ENCODE measurements around the gene P3H2.
"Not testable (repeated sequence)": the region's sequence is repeated elsewhere in the genome, so short reads cannot be mapped to it uniquely, and the experiment has no call there.

Gene P3H2

DNA sequence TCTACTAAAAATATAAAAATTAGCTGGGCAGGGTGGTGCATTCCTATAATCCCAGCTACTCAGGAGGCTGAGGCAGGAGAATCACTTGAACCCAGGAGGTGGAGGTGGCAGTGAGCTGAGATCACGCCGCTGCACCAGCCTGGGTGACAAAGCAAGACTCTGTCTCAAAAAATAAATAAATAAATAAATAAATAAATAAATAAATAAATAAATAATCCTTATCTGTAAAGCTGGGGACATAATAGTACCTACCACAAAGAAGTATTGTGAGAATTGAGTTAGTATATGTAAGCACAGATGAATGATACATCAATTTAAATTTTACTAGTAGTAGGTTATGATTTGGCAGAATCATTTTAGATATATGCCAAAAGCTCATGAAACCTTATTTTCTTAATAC is 41.5 kb downstream of the P3H2 start:
- not testable (repeated sequence) for DNase-seq

DNA sequence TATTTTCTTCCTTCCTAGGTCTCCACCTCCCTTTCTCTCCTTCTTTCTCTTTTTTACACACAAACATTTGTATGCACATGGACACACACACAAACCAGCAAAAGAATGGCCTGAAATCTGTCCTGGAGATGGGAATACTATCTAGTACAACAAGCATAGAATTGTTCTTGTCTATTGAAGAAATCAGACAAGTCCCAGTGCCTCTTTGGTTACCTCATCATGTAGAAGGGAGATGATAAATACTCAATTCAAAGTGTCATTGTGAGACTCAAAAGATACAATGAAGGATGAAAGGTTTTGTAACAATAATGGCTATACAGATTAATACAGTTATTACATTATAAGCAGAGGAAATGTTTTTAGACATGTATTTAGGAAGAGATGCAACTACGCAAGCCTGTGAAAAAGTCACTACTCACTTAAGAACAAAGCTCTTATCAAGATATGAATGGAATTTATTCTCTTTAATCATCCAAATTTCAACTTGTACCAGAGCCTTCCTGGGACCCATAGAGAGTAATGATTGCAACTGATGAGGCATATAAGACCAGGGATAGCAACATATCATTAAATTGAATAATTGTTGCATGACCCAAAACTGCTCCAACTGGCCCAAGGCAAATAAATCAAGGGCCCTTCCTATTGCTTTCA is 43.2 kb downstream of the P3H2 start:
- no peak for DNase-seq

DNA sequence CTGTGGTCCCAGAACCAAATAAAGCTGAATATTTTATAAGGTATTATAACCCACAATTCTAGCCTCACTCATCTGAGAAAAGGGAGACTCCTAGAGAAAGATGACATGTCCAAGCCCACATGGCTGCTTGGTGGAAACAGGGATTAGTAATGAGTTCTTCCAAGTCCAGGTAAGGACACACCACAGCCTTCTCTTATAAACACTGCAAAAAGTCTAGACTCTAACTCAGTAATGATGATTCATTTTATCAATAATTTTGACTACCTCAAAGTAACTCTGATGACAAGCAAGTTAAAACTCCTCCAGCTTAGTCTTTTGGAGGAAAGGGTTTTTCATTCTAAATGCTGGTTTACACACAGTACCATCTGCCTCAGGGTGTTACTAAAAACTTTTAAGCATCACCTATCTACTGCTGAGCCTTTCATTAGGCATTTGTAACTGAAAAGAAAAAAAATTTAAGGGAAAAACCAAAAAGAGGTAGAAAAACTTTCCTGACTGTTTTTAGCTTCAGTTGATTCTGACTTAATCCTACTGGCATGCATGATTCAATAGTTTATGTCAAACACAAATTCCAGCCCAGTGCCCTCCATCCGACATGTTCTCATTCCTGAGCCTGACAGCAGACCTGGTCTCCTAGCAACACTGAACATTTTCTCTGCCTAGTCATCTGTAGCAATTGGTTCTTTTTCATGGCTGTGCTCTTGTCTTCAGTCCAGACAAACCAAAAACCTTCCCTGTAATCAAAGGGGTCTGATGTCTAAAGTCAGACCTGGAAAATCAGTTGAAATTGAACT is 43.9 kb downstream of the P3H2 start:
- no peak for DNase-seq

DNA sequence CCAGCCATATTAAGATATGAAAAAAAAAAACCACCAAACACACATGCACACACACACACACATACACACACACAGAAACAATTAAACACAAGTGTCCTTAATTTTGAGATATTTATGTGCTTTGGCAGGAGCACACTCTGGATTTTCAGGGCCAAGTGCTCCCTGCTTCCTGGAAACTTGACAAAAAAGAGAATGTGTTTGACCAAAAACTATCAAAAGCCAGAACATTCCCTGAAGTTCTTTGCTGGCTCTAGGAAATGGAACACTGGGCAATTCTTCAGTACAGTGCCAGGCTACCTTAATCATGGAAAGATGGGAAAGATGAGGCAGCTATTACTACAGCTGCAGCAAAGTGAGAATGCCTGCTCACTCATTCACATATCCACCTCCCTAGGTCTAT is 44.6 kb downstream of the P3H2 start:
- DNase-seq = no peak

DNA sequence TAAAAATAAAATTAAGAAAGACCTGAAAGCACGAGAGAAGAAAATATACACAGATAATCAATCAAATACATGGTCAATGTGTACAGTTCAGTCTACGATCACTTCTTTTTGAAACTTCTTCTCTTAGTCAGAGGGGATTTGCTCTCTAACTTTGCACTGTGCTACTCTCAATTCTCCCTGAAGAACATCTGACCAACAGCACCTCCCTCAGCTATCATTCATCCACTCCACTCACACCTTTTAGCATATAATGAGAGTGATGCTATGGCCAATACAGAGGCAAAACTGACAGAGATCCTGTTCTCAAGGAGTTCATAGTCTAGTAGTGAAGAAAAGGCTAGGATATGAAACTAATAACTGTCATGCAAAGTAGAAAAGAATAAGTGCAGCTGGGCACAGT is 45.9 kb downstream of the P3H2 start:
- no peak for DNase-seq

DNA sequence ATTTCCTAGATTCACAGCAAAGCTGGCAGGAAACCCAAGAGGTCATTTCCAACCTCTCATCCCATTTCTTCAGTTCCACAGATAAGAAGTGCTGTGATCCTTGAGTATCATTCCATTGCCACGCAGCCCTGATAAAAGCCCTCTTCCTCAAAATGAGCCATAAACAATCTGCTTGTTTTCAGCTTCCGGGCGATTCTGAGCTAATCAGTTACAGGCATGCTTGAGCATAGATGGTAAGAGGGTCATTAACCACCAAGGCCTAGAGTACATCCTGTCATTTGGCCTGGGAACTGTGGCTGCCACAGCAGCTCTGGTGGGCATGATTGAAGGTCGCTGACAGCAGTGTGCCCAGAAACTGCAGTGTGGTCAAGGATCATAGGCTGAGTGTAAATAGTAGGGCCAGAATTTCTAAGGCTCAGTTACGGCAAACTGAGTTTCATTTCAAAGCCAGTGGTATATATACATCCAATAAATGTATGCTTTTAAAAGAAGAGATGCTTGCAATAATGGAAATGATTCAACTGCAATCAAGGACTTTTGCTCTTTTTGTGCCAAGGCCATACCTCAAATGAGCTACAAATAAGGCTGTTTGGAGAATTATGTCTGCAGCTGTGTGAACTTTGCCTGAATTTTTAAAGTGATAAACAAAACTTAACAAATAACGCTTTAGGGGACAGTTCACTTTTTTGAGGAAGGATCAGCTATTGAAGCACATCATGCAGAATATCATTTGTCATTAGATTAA is 47.3 kb downstream of the P3H2 start:
- DNase-seq = no peak

DNA sequence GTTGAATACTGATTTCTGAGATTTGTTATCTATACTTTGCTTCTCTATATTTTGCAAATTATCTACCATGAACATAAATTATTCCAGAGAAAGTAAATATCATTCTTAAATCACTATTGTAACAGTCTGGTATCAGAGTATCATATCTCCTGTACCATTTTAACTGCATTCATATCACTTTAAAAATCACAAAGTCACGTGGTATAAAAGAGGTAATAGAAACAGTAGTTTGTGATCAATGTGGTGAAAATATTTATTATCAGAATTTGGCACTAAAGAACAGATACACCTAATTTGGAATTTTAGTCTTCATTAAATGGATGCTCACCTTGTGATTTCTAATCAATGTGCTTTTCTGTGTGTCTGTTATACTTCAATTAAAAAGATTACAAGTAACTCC is 47.8 kb downstream of the P3H2 start:
- DNase-seq = no peak

DNA sequence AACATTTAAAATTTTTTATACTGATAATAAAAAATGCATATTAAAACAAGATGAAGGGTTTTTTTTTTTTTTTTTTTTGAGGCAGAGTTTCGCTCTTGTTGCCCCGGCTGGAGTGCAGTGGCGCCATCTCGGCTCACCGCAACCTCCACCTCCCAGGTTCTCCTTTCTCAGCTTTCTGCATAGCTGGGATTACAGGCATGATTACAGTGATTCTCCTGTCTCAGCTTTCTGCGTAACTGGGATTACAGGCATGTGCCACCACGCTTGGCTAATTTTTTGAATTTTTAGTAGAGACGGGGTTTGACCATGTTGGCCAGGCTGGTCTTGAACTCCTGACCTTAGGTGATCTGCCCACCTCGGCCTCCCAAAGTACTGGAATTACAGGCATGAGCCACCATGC is 48.8 kb downstream of the P3H2 start:
- DNase-seq = not testable (repeated sequence)

DNA sequence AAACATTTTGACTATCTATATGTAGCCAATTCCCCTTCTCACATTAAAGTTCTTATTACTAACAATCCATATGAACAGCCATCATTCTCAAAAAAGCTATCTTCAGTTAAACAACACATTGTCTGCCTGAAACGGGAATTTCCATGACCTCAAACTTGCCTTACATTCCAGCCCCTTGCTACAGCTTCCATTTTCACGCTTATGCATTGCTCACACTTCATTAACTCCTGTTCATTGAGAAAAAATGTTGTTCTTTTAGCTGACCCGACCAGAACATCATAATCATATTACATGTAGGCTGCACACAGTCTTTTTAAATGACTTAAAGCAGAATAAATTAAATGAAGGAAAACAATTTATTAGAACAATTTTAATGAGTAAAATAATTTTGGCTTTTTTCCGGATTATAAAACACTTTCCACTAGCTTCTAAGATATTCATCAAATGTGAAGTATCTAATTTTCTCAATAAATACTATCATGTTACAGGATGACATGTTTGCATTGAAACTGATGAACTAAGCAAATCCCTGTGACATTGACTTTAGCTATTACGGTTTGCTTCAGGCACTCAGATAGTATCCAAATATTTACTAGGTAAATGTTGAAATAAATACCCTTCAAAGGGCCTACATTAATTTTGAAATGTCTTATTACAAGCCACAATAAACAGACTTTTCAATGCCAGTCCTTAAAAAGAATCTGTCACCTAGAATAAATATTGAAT is 49.9 kb downstream of the P3H2 start:
- no peak for DNase-seq

DNA sequence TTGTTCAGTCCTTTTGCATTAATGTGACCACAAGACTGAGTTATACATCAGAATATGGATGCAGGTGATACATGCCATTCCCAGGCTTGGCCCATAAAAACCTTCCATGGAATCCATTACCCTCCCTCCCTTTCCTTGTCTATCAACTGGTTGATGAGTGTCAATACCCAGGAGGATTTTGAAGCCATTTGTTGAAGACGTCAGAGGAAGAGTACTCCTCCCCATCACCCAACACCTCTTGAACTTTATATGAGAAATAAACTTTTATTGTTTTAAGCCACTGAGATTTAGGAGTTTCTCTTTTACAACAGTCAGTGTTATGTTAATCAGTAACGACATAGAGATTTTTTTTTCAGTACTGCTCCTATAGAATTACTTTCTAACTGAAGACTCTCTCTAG is 55.5 kb downstream of the P3H2 start:
- no peak for DNase-seq

DNA sequence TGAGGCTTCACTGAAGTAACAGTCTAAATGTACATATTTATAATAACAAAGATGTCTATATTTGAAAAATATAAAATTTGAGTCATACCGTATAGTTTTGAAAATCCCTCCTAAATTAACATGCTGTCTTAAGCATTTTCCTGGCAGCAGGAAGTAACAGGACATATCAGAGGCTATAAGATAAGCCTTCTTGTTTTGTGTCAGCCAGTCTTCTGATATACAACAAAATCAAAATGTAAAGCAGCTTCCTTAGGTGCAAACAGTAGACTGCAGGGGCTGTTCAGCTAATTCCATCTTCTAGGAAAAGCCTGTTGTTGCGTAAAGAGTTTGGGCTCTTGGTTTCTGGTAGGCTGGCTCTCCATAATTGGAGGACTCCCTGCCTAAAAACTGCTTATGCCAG is 56.0 kb downstream of the P3H2 start:
- DNase-seq = no peak

DNA sequence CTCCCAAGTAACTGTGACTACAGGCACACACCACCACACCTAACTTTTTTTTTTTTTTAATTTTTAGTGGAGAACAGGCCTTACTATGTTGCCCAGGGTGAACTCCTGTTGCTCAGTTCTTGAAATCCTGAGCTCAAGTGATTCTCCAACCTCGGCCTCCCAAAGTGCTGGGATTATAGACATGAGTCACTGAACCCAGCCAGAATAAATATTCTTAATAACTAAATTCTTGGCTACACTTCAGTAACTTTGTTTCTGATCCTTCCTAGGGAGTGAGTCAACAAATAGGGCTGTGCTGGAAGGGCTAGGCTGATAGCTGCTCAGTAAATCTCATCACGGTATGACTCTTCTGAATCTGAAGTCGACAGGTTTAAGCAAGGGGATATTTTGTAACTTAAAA is 56.6 kb downstream of the P3H2 start:
- DNase-seq = no peak

DNA sequence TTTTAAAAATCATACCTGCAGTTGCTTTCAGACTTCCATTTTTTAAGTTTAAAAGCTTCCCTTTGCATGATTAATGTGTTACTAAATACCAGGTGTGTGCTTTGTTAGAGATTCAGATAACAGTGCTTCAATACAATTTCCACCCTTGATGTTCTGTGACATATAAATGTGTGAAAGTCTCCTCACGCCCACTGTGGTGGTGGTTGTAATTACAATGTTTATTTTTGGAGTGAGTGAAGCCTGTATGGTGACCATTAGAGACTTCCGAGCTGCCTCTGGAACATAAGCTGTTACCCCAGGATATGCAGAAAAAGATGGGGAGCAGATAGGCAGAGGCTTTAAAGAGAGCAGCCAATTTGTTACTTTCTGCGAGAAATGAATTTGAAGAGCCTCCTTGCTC is 57.2 kb downstream of the P3H2 start:
- no peak for DNase-seq

DNA sequence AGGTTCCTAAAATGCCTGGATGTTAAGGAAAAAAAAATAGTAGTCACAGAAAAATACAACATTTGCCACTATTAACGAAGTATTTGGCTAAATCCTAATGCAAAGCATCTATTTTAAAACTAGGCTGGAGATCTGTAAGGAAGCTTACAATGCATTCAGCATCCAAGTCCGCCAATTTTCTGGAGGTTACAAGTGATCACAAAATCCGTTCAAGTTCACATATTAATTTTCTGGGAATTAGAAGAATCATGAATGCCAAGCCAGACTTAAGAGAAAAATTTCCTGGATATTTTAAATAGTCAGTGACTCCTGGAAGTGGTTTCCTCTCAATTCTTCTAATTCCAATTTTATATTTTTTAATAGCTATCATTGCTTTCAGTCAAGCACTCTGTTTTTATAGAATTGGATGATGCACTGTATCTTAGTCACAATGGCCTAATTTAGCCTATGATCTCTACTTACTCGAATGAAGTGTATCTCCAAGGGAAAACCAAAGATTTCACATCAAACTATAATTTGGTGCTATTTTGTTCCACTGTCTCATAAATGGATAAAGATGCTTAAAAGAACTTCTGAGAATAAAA is 60.4 kb downstream of the P3H2 start:
- no peak for DNase-seq

DNA sequence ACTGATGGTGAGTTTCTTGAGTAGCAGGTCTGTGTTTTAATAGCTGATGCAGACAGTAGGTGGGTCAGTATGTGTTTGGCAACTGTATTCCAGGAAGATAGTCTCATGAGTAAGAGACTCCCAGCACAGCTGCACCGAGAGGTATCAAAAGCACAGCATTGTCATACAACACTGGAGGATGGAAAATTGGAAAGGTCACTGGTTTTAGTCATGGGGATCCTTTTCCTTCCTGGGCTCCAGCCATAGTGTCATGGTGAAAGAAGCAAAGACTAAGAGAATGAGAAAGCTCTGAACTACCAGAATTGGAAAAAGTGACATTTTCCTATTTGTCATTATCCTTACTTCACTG is 61.5 kb downstream of the P3H2 start:
- no peak for DNase-seq

DNA sequence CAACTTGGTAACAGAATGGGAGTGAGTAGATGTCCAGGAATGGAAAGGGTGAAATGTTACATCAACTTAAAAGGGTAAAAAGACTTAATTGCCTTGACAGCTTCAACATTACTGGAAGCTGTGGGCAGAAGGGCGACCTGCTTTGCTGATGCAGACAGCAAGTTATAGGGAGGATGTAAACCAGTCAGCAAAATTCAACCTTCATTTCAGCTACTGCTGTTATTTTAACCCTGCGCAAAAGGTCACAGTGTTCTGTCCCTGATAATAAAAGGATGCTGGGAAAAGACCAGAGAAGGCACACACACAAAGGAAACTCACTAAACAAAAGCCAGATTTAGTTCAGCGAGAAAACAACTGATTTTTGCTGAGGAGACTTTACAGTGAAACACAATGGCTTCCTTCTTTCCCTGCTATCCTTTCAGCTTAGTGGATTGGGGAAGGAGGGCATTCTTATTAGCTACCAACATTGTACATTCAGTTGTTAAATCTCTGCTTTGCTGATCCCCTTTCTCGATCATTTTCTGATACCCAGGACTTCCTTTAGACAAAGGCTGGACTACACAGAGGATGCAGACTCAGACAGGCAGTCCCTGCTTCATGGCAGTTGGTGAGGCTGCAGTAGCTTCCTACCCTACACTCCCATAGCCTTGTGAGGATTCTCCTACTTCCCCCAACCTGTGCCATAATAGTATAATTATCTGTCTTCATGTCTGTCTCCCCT is 62.0 kb downstream of the P3H2 start:
- no peak for DNase-seq

DNA sequence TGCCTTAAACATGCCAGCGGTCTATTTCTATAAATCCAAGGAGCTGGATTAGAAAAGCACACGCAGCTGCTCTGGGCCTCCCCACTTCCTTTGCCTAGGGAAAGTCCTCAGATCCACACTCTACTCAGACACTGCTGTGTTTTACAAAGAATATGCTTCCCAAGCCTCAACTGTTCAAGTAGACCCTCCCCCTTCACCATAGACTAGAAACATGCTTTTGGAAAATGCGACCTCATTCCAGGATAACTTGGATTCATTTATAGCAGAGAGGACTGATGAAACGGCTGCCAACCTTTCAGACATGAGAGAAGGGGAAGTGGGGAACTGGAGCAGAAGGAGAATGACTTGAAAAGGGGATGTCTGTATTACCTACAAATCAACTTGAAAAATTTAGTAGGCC is 64.0 kb downstream of the P3H2 start:
- no peak for DNase-seq

DNA sequence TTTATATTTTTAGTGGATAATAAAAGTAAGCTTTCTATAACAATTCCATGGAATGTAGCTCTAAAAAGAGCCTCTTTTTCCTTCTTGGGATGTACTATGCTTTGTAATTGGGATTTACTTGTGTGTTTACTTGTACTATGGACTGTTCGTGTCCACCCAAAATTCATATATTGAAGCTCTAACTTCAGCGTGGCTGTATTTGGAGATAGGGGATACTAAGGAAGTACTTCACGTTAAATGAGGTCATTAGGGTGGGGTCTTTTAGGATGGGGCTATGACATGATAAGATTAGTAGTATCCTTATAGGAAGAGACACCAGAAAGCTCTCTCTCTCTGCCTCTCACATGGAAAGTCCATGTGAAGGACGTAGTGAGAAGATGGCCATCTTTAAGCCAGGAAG is 64.9 kb downstream of the P3H2 start:
- DNase-seq = no peak

DNA sequence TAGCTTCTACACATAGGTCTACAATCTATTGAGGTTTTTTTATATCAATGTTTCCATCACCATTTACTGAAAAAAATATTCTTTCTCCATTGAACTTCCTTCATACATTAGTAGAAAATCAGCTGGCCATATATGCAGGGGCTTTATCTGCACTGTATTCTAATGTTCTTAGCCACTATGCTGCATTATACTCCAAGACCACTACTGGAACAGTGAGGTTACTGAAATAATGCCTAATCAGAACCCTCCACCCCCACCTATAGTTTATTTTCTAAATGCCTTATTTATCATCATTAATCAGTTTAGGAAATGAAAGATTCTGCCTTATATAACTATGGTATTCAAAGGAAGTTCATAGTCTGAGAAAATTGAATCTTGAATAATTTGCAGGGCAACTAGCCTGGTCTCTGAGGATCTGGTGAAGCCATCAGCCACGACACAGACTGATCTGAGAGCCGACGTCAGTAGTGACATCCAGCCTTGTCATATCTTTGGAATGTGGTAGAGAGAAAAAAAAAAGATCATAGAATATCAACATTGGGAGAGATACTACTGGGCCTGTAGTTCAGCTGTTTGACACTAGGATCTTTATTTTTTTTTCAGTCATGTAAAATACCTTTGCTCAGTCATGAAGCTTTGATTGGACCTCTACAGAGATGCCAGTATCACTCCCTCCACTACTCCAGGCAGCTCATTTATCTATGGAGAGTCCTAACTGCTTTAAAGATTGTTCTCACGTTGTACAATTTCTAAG is 66.6 kb downstream of the P3H2 start:
- no peak for DNase-seq

DNA sequence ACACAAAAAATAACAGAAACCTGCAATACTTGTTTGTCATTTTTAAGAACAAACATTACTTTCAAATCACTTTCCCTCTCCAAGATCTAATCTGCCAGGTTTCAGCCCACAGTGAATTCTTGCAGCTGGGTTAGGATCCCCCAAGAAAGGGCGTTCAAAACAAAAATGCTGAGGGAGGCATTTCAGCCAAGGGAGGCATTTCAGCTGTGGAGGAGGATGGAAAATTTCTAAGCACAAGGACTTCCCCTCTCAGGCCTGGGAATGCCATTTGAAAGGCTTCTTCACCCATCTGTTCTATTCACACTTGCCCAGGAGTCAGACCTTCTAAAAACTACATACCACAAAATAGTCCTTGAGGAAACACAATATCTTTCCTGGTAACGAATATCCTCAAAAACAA is 69.1 kb downstream of the P3H2 start:
- DNase-seq = no peak

DNA sequence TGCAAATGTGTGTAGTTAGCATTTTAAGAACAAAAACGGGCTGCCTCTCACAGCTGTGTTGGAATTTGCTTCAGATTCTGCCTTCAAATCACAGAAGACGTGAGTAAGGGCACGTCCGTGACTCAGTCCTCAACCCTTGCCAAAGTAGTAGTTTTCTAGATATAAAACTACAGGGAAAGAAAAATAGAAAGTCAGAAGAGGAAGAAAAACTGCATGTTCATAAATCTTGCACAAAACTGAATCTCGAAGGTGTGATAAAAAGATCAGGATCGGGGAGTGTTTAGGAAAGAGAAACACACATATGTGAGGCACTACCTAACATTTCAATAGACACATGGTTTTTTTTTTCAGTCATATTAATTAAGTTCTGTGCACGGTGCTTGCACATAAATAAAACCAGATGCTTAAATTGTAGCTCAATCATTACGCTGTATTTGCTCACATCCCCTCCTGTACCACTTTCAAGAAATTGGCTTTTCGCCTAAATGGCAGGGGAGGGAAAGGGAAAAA is 71.7 kb downstream of the P3H2 start:
- no peak for DNase-seq

DNA sequence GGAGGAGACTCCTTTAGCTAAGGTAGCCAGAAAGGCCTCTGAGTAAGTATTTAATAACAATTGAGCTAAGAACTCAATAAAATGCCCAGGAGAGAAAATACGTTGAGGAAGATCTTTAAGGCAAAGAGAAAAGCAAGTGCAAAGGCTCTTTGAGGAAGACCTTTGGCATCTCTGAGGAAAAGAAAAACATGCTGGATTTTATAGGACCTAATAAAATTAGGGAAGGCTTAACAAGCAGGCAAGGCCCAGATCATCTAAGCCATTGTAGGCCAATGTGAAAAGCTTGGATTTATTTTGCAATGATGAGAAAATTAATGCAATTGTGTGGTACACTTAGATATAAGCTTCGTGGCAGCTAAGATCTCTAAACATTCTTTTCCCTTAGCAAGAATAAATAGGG is 75.7 kb downstream of the P3H2 start:
- DNase-seq = no peak
